HuH-7.5 (cell line): Measurements from ENCODE around the gene CNKSR2.

Experiments used
- DNase-seq: peaks from one replicate; pipeline ENCODE4 v3.0.0; 2011; ENCODE audit warnings: low spot score

The CNKSR2 gene

GRCh38 chrX:21374163-21374993 lies at the start of gene CNKSR2:
Gene CNKSR2 (plus strand): TSS chrX:21374418. CDS start chrX:21374898, 480 bp downstream.
- peak; percentile 39 for DNase-seq

GRCh38 chrX:21354725-21355124 lies 19.5 kb upstream of the CNKSR2 start:
- DNase-seq = no peak

DNA sequence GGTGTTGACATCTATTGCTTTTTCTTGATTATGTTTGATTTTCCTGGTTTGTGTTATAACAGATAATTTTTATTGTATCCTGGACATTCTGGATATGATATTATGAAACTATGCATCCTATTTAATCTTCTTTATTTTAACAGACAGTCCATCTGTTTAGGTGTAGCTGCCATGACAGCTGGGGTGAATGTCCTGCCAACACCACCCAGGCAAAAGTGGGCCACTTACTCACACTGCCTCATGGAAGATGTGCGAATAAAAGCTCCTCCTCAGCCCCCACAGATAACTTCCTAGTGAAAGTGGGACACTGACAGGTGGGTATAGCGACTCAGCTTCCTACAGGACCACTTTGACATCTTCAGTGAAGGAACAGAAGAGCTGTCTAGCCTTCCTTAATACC lies 18.4 kb upstream of the CNKSR2 start:
- no peak for DNase-seq

- no peak for DNase-seq
Measured at GRCh38 chrX:21369613-21370012, 4.6 kb upstream of the CNKSR2 start.

DNA sequence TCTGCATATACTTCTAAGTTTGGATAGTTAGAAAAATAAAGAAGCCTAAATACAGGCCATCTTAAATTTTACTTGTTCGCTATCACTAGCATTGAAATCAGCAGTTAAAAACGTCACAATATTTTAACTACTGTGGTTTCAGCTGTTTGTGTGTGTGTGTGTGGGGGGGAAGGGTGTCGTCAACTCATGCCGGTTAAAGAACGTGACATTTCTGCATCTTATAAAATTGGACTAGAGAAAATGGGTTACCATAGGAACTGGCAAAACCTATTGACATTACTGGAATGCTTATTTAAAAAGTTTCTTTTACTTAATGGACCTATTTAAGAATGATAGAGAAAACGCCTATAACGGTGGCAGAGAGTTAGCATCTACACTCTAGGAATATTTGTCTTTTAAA lies 1.2 kb upstream of the CNKSR2 start:
- DNase-seq = no peak

DNA sequence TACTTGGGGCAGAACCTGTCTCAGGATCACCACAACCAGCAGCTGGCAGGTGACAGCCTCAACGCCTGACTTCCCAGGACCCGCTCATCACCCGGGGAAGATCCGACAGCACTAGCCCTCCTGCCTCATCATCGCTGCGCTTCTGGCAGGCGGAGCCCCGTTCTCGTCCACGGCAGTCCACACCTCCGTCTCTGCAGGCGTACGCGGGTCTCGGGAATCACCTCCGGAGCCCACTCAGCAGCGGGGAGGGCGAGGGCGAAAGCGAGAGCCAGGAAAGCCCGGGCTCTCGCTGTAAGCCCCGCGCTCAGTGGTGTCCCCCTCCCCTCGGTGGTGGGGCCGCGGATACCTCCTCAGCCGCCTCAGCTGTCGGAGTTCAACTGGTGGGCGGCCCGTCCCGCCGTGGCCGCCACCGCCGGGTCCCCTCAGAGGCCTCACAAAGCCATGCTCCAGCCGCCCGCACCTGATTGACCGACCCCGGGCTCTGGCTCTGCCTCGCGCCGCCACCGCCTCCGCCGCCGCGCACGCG lies 518 bp upstream of the CNKSR2 start:
- no peak for DNase-seq

GRCh38 chrX:21374994-21375707 lies 933 bp downstream of the CNKSR2 start:
- no peak for DNase-seq

DNA sequence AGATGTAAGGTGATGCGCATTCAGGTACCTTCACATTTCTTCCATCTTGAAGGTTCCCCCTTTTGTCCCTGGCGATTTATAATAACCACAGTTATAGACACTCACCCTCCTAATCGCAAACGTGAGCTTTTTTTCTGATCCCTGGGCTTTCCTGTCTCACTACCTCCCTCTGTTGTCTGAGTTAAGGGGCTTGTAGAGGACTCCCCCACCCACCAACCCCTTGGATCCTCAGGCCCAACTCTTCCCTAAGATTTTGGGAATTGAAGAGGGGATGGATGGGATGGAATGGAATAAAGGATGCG lies 1.4 kb downstream of the CNKSR2 start:
- DNase-seq = no peak

DNA sequence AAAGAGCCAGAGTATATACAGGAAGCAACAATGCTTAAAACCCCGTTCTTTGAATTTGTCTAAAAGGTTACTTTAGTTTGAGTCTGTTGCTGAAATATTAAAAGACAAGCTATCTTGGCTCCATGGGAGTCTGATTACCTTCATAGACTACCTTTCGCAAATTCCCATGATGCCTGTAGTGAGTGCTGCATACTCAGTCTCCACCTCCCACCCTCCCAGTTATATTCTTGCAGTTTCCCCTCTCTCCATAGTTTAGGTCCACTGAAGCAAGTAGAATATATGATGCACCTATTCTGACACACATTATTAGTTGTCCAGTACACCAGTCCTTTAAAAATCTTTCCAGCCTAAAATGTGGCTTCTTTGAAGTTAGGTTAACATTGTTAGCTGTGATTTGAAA lies 2.4 kb downstream of the CNKSR2 start:
- DNase-seq = no peak

- no peak for DNase-seq
Measured at GRCh38 chrX:21379991-21380390, 5.8 kb downstream of the CNKSR2 start.

DNA sequence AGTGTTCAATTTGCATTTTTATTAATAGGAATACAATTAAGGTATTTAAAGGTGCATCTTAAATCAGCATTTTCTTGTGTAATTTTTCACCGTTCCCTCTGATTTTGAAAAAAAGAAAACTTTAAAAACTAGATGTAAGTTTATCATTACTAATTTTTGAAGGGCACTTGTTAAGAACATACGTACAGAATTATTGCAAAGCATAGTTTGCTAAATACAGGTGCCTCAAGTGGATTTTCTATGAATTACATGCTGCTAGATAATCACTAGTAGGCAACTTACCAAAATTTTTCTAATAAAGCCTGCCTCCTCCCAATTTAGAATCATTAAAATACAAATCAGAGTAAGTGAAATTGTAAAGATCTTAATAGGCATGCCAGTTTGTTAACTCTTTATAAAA lies 8.5 kb downstream of the CNKSR2 start:
- DNase-seq = no peak

DNA sequence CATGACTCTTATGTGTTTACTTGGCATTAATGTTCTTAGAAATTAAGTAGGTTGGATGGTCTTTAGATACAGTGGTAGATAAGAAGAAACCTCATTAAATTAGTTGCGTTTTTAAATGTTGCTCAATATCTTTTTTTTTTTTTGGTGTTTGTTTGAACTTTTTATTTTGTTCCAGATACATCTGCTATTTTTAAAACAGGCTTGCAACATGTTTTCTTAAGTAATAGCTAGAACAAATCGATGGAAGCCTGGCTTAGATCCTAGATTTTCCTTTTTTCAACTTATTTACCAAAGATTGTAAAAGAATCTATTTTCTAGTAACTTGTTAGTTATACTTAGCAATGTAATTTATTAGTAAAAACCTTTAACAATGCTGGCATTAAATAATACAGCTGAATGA lies 9.3 kb downstream of the CNKSR2 start:
- no peak for DNase-seq

- DNase-seq = no peak
Measured at GRCh38 chrX:21384178-21384577, 10.0 kb downstream of the CNKSR2 start.

- no peak for DNase-seq
Measured at GRCh38 chrX:21394792-21395191, 20.6 kb downstream of the CNKSR2 start.

DNA sequence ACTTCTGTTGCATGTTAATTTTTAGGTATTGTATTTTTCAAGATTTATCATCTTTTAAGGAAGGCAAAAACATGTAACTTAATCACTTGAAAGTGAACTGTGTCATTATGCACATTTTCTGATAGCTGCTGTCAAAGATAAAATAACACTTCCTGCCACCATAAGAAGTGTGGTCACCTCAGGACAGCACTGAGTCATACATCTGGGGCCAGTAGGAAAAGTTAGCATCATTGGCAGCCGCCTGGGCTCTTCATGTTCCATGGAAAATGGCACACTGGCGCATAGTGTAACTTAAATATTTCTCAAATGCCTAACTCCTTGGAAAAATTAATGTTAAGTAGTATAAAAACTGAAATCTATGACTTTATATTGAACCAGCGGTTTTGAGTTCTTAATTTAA lies 24.2 kb downstream of the CNKSR2 start:
- no peak for DNase-seq

GRCh38 chrX:21400408-21401121 lies 26.3 kb downstream of the CNKSR2 start:
- DNase-seq = no peak

- no peak for DNase-seq
Measured at GRCh38 chrX:21408307-21408706, 34.1 kb downstream of the CNKSR2 start.

- no peak for DNase-seq
Measured at GRCh38 chrX:21408788-21409187, 34.6 kb downstream of the CNKSR2 start.

DNA sequence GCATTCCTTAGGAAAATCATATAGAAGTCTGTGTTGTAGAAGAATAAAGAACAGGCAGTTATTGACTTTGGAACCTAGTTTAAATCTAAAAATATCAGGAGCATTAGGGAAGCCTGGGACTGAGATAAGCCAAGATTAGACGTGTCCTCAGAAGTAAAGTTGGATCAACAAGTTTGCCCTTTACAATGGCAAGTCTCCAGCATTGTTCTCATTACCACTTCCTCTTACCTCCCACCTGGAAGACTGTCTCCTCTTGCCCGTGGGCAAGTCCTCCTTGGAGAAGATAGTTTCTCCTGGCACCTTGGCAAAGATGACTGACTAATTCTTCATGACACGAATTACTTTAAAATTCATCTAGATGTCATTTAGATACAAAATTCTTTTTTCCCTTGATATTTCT lies 37.8 kb downstream of the CNKSR2 start:
- no peak for DNase-seq

- DNase-seq = no peak
Measured at GRCh38 chrX:21412883-21413282, 38.7 kb downstream of the CNKSR2 start.

DNA sequence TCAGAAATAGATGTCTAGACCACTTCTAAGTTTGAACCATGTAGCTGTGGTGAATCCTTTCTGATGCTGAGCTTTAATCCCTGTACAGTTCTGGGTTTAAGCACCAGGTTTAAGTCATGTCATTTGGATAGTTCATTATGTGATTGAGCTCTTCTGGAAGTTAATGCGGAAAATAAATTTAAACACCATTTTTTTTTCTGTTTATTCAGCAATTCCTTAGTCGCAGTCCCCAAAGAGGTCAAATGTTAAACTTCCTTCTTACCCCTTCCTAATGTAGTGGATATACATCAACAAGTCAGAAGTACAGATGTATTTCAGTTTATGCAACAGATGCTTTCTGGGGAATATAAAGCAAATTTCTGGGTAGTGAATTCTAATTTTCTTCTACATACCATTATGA lies 52.9 kb downstream of the CNKSR2 start:
- no peak for DNase-seq

- DNase-seq = no peak
Measured at GRCh38 chrX:21437036-21437435, 62.8 kb downstream of the CNKSR2 start.

DNA sequence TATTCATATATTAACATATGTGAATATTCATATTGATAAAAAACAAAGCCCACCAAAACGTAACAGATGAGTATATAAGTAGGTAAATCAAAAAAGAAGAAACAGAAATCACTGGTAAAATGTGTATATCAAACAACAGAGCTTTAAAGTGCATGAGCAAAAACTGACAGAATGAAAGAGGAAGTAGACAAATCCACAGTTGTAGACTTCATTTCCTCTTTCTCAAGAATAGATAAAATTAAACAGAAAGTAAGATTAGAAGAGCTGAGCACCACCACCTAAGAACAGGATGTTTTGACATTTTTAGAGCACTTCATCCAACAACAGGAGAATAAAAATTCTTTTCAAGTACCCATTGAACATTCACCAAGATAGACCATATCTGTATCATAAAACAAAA lies 64.6 kb downstream of the CNKSR2 start:
- DNase-seq = no peak
